OCI-LY1 (cell line): Measurements from ENCODE around the gene CYP2C18.

Experiments
- H2AFZ ChIP-seq: fragments of 200-600 bp; sonication (generic), shearing (Covaris generic); 2 replicates; pipeline ENCODE4 v1.6.0; 2014; ENCODE audit warnings: antibody characterized with exemption, mild to moderate bottlenecking, low read length
- H3F3A ChIP-seq: fragments of 200-600 bp; sonication (generic), shearing (Covaris generic); 2 replicates; pipeline ENCODE4 v1.6.0; 2014; ENCODE audit warnings: mild to moderate bottlenecking, antibody characterized with exemption, low read length, moderate library complexity; ENCODE audit not compliant: insufficient read depth
- H3K27ac ChIP-seq: fragments of 200-600 bp; sonication (generic); 2 replicates; pipeline ENCODE4 v1.5.1; 2014; ENCODE audit warnings: low read length, mixed run types, mild to moderate bottlenecking, low read depth; ENCODE audit not compliant: poor library complexity, severe bottlenecking
- H3K27me3 ChIP-seq: fragments of 200-600 bp; sonication (generic); 2 replicates; pipeline ENCODE4 v1.6.0; 2014; ENCODE audit warnings: antibody characterized with exemption, mild to moderate bottlenecking, low read length, moderate library complexity; ENCODE audit not compliant: insufficient read depth
- H3K36me3 ChIP-seq: fragments of 200-600 bp; sonication (generic); 2 replicates; pipeline ENCODE4 v1.6.1; 2014; ENCODE audit warnings: mild to moderate bottlenecking, antibody characterized with exemption, low read length, moderate library complexity, mixed read lengths; ENCODE audit not compliant: insufficient read depth
- H3K4me1 ChIP-seq: fragments of 200-600 bp; sonication (generic); 2 replicates; pipeline ENCODE4 v1.5.1; 2014; ENCODE audit warnings: mild to moderate bottlenecking, low read length, moderate library complexity; ENCODE audit not compliant: insufficient read depth, severe bottlenecking
- H3K4me2 ChIP-seq: fragments of 200-600 bp; sonication (generic), shearing (Covaris generic); 2 replicates; pipeline ENCODE4 v1.6.1; 2014; ENCODE audit warnings: low read length
- H3K4me3 ChIP-seq: fragments of 200-600 bp; sonication (generic); 2 replicates; pipeline ENCODE4 v1.5.1; 2014; ENCODE audit warnings: low read length, low read depth, mild to moderate bottlenecking, mixed read lengths; ENCODE audit not compliant: poor library complexity, severe bottlenecking
- H3K79me2 ChIP-seq: fragments of 200-600 bp; shearing (Covaris generic); 2 replicates; pipeline ENCODE4 v1.6.1; 2016; ENCODE audit warnings: mixed run types, low read length, mixed read lengths; ENCODE audit not compliant: insufficient read depth
- H3K9ac ChIP-seq: fragments of 200-600 bp; sonication (generic), shearing (Covaris generic); 2 replicates; pipeline ENCODE4 v1.6.1; 2014; ENCODE audit warnings: mild to moderate bottlenecking, low read length, mixed read lengths
- H3K9me2 ChIP-seq: fragments of 200-600 bp; sonication (generic), shearing (Covaris generic); 2 replicates; pipeline ENCODE4 v1.6.1; 2014; ENCODE audit warnings: low read depth, mild to moderate bottlenecking, low read length, mixed read lengths
- H3K9me3 ChIP-seq: fragments of 200-600 bp; shearing (Covaris generic); 2 replicates; pipeline ENCODE4 v1.6.1; 2014; ENCODE audit warnings: low read length, mixed read lengths
- H4K20me1 ChIP-seq: fragments of 200-600 bp; sonication (generic), shearing (Covaris generic); 2 replicates; pipeline ENCODE4 v1.6.0; 2016; ENCODE audit warnings: mild to moderate bottlenecking, low read length; ENCODE audit not compliant: insufficient read depth
- CTCF ChIP-seq: fragments of 200-600 bp; sonication (generic), shearing (Covaris generic); IDR thresholded peaks from 2 replicates; pipeline ENCODE4 v1.5.1; 2017; ENCODE audit warnings: mild to moderate bottlenecking, antibody characterized with exemption, low read length, moderate library complexity, mixed read lengths
- EZH2 ChIP-seq: fragments of 200-600 bp; sonication (generic), shearing (Covaris generic); IDR thresholded peaks from 2 replicates; pipeline ENCODE4 v1.8.0; 2017; ENCODE audit warnings: borderline replicate concordance, mixed run types, mild to moderate bottlenecking, antibody characterized with exemption, low read length, moderate library complexity, mixed read lengths

Gene CYP2C18

GRCh38 chr10:94747137-94747536 lies 63.6 kb downstream of the CYP2C18 start:
- Histone ChIP-seq H3K4me2 (no peak overlapping the region), H3F3A (no peaks in the 10 kb centered on the region), H3K27ac (no peak overlapping the region), H4K20me1 (no peaks in the 10 kb centered on the region), H3K79me2 (no peaks in the 10 kb centered on the region), H3K9me2 (no peaks in the 10 kb centered on the region), H3K4me3 (no peak overlapping the region), H3K27me3 (no peaks in the 10 kb centered on the region), H3K36me3 (no peaks in the 10 kb centered on the region), H3K4me1 (no peaks in the 10 kb centered on the region), H3K9ac (no peak overlapping the region), H3K9me3 (no peaks in the 10 kb centered on the region), H2AFZ (no peak overlapping the region)
- TF ChIP-seq EZH2 = no peak
- no peak for TF ChIP-seq CTCF

GRCh38 chr10:94747838-94748237 lies 64.3 kb downstream of the CYP2C18 start:
- Histone ChIP-seq H3K9me3 (no peaks in the 10 kb centered on the region), H3K9me2 (no peaks in the 10 kb centered on the region), H3F3A (no peaks in the 10 kb centered on the region), H4K20me1 (no peaks in the 10 kb centered on the region), H2AFZ (no peak overlapping the region), H3K27me3 (no peaks in the 10 kb centered on the region), H3K27ac (no peak overlapping the region), H3K79me2 (no peaks in the 10 kb centered on the region), H3K36me3 (no peaks in the 10 kb centered on the region), H3K9ac (no peak overlapping the region), H3K4me3 (no peak overlapping the region), H3K4me1 (no peaks in the 10 kb centered on the region), H3K4me2 (no peak overlapping the region)
- no peak for TF ChIP-seq EZH2
- TF ChIP-seq CTCF = no peak

- no peak overlapping the region for H3K27ac ChIP-seq
- H3K4me2 ChIP-seq = no peak overlapping the region
- H3K27me3 ChIP-seq = no peaks in the 10 kb centered on the region
- no peak overlapping the region for H3K4me3 ChIP-seq
- H3F3A ChIP-seq = no peaks in the 10 kb centered on the region
- no peak overlapping the region for H3K9ac ChIP-seq
- H4K20me1 ChIP-seq = no peaks in the 10 kb centered on the region
- H3K9me3 ChIP-seq = no peaks in the 10 kb centered on the region
- no peaks in the 10 kb centered on the region for H3K9me2 ChIP-seq
- H3K36me3 ChIP-seq = no peaks in the 10 kb centered on the region
- no peaks in the 10 kb centered on the region for H3K4me1 ChIP-seq
- no peak overlapping the region for H2AFZ ChIP-seq
- no peaks in the 10 kb centered on the region for H3K79me2 ChIP-seq
- TF ChIP-seq EZH2 = no peak
- TF ChIP-seq CTCF = no peak
Measured at GRCh38 chr10:94757916-94758315, 74.4 kb downstream of the CYP2C18 start.
